GM23338 (cell line): ENCODE data around the gene NXPE4. TPM values are rescaled to one million over a fixed set of nuclear protein-coding genes. Genes with fewer than 3 reads are reported as not detected.

Experiments
- ATAC-seq: fragments of 200-7000 bp; cut with Tn5 transposase; 3 replicates; pipeline ENCODE4 v1.9.1; 2020
- DNase-seq: peaks from one replicate; pipeline ENCODE4 v3.0.0-alpha.2; 2015; ENCODE audit warnings: low spot score
- H2AFZ ChIP-seq: fragments of 200-600 bp; sonication (generic); 2 replicates; pipeline ENCODE4 v1.8.0; 2016; ENCODE audit warnings: antibody characterized with exemption, mild to moderate bottlenecking, moderate library complexity
- H3F3A ChIP-seq: fragments of 200-600 bp; sonication (generic); replicated peaks from 2 replicates; pipeline ENCODE4 v1.8.0; 2017; ENCODE audit warnings: antibody characterized with exemption, mixed run types, low read depth
- H3K27ac ChIP-seq: fragments of 200-600 bp; sonication (generic); 2 replicates; pipeline ENCODE4 v1.6.1; 2016; ENCODE audit warnings: low read depth
- H3K27me3 ChIP-seq: fragments of 200-600 bp; sonication (generic); 2 replicates; pipeline ENCODE4 v1.8.0; 2016; ENCODE audit warnings: mild to moderate bottlenecking, mixed run types, moderate library complexity; ENCODE audit not compliant: insufficient read depth
- H3K36me3 ChIP-seq: fragments of 200-600 bp; sonication (generic); 2 replicates; pipeline ENCODE4 v1.8.0; 2016; ENCODE audit warnings: mild to moderate bottlenecking; ENCODE audit not compliant: insufficient read depth
- H3K4me1 ChIP-seq: fragments of 200-600 bp; sonication (generic); 2 replicates; pipeline ENCODE4 v1.8.0; 2016; ENCODE audit warnings: mild to moderate bottlenecking, moderate library complexity; ENCODE audit not compliant: insufficient read depth
- H3K4me2 ChIP-seq: fragments of 200-600 bp; sonication (generic); 2 replicates; pipeline ENCODE4 v1.7.1; 2017; ENCODE audit warnings: mixed run types
- H3K4me3 ChIP-seq: fragments of 200-600 bp; sonication (generic); 2 replicates; pipeline ENCODE4 v1.6.1; 2016; ENCODE audit warnings: mixed run types
- H3K79me2 ChIP-seq: fragments of 200-600 bp; sonication (generic); replicated peaks from 2 replicates; pipeline ENCODE4 v1.8.0; 2017; ENCODE audit warnings: mild to moderate bottlenecking; ENCODE audit not compliant: insufficient read depth
- H3K9me2 ChIP-seq: fragments of 200-600 bp; sonication (generic); 2 replicates; pipeline ENCODE4 v1.8.0; 2017; ENCODE audit not compliant: insufficient read depth
- H4K20me1 ChIP-seq: fragments of 200-600 bp; sonication (generic); replicated peaks from 2 replicates; pipeline ENCODE4 v1.8.0; 2017; ENCODE audit warnings: mild to moderate bottlenecking; ENCODE audit not compliant: insufficient read depth
- H3K27ac Mint-ChIP-seq: 2 replicates; pipeline ENCODE4 v1.8.0; 2020; ENCODE audit warnings: inconsistent platforms, mild to moderate bottlenecking, moderate library complexity, mixed read lengths
- H3K27me3 Mint-ChIP-seq: 3 replicates; pipeline ENCODE4 v1.8.0; 2022; ENCODE audit warnings: low read depth, mild to moderate bottlenecking, moderate library complexity, mixed read lengths, inconsistent platforms; ENCODE audit not compliant: insufficient read depth, poor library complexity
- H3K36me3 Mint-ChIP-seq: 3 replicates; pipeline ENCODE4 v1.8.0; 2021; ENCODE audit warnings: low read depth, mild to moderate bottlenecking, inconsistent platforms, moderate library complexity, mixed read lengths
- H3K4me1 Mint-ChIP-seq: 3 replicates; pipeline ENCODE4 v1.8.0; 2020; ENCODE audit warnings: mild to moderate bottlenecking, inconsistent platforms, mixed read lengths
- H3K4me3 Mint-ChIP-seq: 3 replicates; pipeline ENCODE4 v1.8.0; 2021; ENCODE audit warnings: moderate library complexity, mild to moderate bottlenecking, inconsistent platforms, mixed read lengths
- H3K9me3 Mint-ChIP-seq: 3 replicates; pipeline ENCODE4 v1.8.0; 2020; ENCODE audit warnings: moderate library complexity, mild to moderate bottlenecking, inconsistent platforms, mixed read lengths
- CREB1 ChIP-seq: fragments of 250-450 bp; sonication (Bioruptor Pico); IDR thresholded peaks from 2 replicates; pipeline ENCODE4 v1.5.0; 2020; ENCODE audit warnings: low read depth, mild to moderate bottlenecking, moderate library complexity
- EZH2 ChIP-seq: fragments of 200-600 bp; sonication (generic); IDR thresholded peaks from one replicate; pipeline ENCODE4 v1.8.0; 2017; ENCODE audit warnings: antibody characterized with exemption, mild to moderate bottlenecking, low read depth; ENCODE audit not compliant: unreplicated experiment
- EZH2phosphoT487 ChIP-seq: fragments of 200-600 bp; sonication (generic); IDR thresholded peaks from one replicate; pipeline ENCODE4 v1.8.1; 2018; ENCODE audit warnings: antibody characterized with exemption; ENCODE audit not compliant: unreplicated experiment
- JUNB ChIP-seq: IDR thresholded peaks from one replicate; pipeline ENCODE4 v1.6.1; 2016; ENCODE audit warnings: antibody characterized with exemption; ENCODE audit not compliant: unreplicated experiment
- NANOG ChIP-seq: IDR thresholded peaks from 2 replicates; pipeline ENCODE4 v1.6.1; 2016; ENCODE audit warnings: antibody characterized with exemption, borderline replicate concordance
- POLR2AphosphoS5 ChIP-seq: IDR thresholded peaks from 2 replicates; pipeline ENCODE4 v1.6.1; 2016; ENCODE audit warnings: antibody characterized with exemption, low read depth
- STAT1 ChIP-seq: IDR thresholded peaks from one replicate; pipeline ENCODE4 v1.6.1; 2016; ENCODE audit warnings: antibody characterized with exemption; ENCODE audit not compliant: unreplicated experiment
- ZNF114 ChIP-seq: fragments of 250-450 bp; sonication (Bioruptor Pico); IDR thresholded peaks from 2 replicates; pipeline ENCODE4 v1.5.0; 2020; ENCODE audit warnings: mild to moderate bottlenecking, moderate library complexity
- polyA plus RNA-seq: library from polyadenylated mRNA; unstranded; fragments of >200 nt; fragmentation: Nextera tagmentation; extraction: Ambion mirVana; gene quantifications from 2 replicates; pipeline ENCODE4 v1.2.1, GENCODE V29; 2016
- total RNA-seq: library from RNA; depleted of rRNA; stranded (reverse); fragments of >200 nt; shearing (Covaris generic); gene quantifications from 2 replicates; pipeline ENCODE4 v1.2.3, GENCODE V29; 2014
- TF ChIP-seq, protein P1 (sequence below): IDR thresholded peaks from one replicate; pipeline ENCODE4 v1.6.1; 2018; ENCODE audit warnings: antibody characterized with exemption; ENCODE audit not compliant: unreplicated experiment
- TF ChIP-seq, protein P2 (sequence below), 2 experiments: fragments of 200-600 bp in 1 of 2; sonication (generic) in 1 of 2; conservative IDR thresholded peaks; 2 replicates each; pipeline versions ENCODE4 v1.5.1 to v1.6.1; 2016 to 2017; ENCODE audit warnings: antibody characterized with exemption in 2 of 2, low read depth in 2 of 2, mild to moderate bottlenecking in 2 of 2, moderate library complexity in 1 of 2
- TF ChIP-seq, protein P3 (sequence below): IDR thresholded peaks from 2 replicates; pipeline ENCODE4 v1.6.1; 2016; ENCODE audit warnings: antibody characterized with exemption

The NXPE4 gene
- total and polyA plus RNA-seq, 2 experiments from 2014 or later, result not detected

DNA sequence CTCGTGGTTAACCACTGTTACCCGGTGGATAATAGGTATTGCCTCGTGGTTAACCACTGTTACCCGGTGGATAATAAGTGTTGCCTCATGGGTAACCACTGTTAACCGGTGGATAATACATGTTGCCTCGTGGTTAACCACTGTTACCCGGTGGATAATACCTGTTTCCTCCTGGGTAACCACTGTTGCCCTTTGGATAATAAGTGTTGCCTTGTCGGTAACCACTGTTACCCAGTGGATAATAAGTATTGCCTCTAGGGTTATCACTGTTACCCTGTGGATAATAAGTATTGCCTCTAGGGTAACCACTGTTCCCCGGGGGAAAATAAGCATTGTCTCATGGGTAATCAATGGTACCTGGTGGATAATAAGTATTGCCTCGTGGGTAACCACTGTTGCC is 15.0 kb upstream of the NXPE4 start:
- Histone ChIP-seq H3F3A (peaks cover 7% of the 10 kb centered on the region; the same call in 1 of the 2 replicates), H3K4me1 (no peaks in the 10 kb centered on the region), H3K27me3 (no peaks in the 10 kb centered on the region), H2AFZ (no peak overlapping the region), H3K9me2 (peaks cover 3% of the 10 kb centered on the region; the same call in 1 of the 2 replicates), H3K36me3 (no peaks in the 10 kb centered on the region), H3K4me2 (no peak overlapping the region), H3K4me3 (no peak overlapping the region), H4K20me1 (no peaks in the 10 kb centered on the region), H3K27ac (no peak overlapping the region), H3K79me2 (no peaks in the 10 kb centered on the region)
- H3K4me1 Mint-ChIP-seq, result no peaks in the 10 kb centered on the region
- peaks cover 9% of the 10 kb centered on the region; the same call in 1 of the 3 replicates for H3K36me3 Mint-ChIP-seq
- DNase-seq, result no peak
- ATAC-seq, result no peak
- H3K27me3 Mint-ChIP-seq, result no peaks in the 10 kb centered on the region
- H3K4me3 Mint-ChIP-seq, result no peak overlapping the region
- H3K27ac Mint-ChIP-seq, result no peak overlapping the region
- peaks cover 46% of the 10 kb centered on the region for H3K9me3 Mint-ChIP-seq
- TF ChIP-seq POLR2AphosphoS5 (no peak), EZH2 (no peak), NANOG (no peak), STAT1 (no peak), CREB1 (no peak), JUNB (no peak)
- TF ChIP-seq, protein P1, sequence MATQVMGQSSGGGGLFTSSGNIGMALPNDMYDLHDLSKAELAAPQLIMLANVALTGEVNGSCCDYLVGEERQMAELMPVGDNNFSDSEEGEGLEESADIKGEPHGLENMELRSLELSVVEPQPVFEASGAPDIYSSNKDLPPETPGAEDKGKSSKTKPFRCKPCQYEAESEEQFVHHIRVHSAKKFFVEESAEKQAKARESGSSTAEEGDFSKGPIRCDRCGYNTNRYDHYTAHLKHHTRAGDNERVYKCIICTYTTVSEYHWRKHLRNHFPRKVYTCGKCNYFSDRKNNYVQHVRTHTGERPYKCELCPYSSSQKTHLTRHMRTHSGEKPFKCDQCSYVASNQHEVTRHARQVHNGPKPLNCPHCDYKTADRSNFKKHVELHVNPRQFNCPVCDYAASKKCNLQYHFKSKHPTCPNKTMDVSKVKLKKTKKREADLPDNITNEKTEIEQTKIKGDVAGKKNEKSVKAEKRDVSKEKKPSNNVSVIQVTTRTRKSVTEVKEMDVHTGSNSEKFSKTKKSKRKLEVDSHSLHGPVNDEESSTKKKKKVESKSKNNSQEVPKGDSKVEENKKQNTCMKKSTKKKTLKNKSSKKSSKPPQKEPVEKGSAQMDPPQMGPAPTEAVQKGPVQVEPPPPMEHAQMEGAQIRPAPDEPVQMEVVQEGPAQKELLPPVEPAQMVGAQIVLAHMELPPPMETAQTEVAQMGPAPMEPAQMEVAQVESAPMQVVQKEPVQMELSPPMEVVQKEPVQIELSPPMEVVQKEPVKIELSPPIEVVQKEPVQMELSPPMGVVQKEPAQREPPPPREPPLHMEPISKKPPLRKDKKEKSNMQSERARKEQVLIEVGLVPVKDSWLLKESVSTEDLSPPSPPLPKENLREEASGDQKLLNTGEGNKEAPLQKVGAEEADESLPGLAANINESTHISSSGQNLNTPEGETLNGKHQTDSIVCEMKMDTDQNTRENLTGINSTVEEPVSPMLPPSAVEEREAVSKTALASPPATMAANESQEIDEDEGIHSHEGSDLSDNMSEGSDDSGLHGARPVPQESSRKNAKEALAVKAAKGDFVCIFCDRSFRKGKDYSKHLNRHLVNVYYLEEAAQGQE, result no peak
- TF ChIP-seq, protein P2, sequence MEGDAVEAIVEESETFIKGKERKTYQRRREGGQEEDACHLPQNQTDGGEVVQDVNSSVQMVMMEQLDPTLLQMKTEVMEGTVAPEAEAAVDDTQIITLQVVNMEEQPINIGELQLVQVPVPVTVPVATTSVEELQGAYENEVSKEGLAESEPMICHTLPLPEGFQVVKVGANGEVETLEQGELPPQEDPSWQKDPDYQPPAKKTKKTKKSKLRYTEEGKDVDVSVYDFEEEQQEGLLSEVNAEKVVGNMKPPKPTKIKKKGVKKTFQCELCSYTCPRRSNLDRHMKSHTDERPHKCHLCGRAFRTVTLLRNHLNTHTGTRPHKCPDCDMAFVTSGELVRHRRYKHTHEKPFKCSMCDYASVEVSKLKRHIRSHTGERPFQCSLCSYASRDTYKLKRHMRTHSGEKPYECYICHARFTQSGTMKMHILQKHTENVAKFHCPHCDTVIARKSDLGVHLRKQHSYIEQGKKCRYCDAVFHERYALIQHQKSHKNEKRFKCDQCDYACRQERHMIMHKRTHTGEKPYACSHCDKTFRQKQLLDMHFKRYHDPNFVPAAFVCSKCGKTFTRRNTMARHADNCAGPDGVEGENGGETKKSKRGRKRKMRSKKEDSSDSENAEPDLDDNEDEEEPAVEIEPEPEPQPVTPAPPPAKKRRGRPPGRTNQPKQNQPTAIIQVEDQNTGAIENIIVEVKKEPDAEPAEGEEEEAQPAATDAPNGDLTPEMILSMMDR (conservative IDR thresholded peaks at IDR 0.05; ENCODE audit: low read depth in 2 of 2), result no peak

DNA sequence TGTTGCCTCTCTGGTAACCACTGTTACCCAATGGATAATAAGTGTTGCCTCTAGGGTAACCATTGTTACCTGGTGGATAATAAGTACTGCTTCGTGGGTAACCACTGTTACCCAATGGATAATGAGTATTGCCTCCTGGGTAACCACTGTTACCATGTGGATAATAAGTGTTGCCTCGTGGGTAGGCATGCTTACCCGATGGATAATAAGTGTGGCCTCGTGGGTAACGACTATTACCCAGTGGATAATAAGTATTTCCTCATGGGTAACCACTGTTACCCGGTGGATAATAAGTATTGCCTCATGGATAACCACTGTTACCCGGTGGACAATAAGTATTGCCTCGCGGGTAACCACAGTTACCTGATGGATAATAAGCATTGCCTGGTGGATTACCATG is 13.8 kb upstream of the NXPE4 start:
- Mint-ChIP-seq H3K27ac (no peak overlapping the region), H3K9me3 (peaks cover 43% of the 10 kb centered on the region), H3K4me1 (no peaks in the 10 kb centered on the region)
- TF ChIP-seq, protein P3, sequence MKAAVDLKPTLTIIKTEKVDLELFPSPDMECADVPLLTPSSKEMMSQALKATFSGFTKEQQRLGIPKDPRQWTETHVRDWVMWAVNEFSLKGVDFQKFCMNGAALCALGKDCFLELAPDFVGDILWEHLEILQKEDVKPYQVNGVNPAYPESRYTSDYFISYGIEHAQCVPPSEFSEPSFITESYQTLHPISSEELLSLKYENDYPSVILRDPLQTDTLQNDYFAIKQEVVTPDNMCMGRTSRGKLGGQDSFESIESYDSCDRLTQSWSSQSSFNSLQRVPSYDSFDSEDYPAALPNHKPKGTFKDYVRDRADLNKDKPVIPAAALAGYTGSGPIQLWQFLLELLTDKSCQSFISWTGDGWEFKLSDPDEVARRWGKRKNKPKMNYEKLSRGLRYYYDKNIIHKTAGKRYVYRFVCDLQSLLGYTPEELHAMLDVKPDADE, result no peak
- TF ChIP-seq NANOG (no peak), EZH2phosphoT487 (no peak), ZNF114 (no peak), STAT1 (no peak)
- TF ChIP-seq, protein P1, result no peak

More for the DNA sequence above, 13.8 kb upstream of the NXPE4 start:
- Mint-ChIP-seq H3K36me3 (peaks cover 9% of the 10 kb centered on the region; the same call in 1 of the 3 replicates), H3K4me3 (no peak overlapping the region), H3K27me3 (no peaks in the 10 kb centered on the region)
- Histone ChIP-seq H2AFZ (no peak overlapping the region), H3F3A (peaks cover 5% of the 10 kb centered on the region; the same call in 1 of the 2 replicates), H3K4me2 (no peak overlapping the region), H3K27me3 (no peaks in the 10 kb centered on the region), H3K36me3 (no peaks in the 10 kb centered on the region), H4K20me1 (no peaks in the 10 kb centered on the region), H3K79me2 (no peaks in the 10 kb centered on the region), H3K4me3 (no peak overlapping the region), H3K4me1 (no peaks in the 10 kb centered on the region), H3K27ac (no peak overlapping the region), H3K9me2 (no peaks in the 10 kb centered on the region; the same call in 1 of the 2 replicates)
- DNase-seq, result no peak
- no peak for ATAC-seq
